Endothelial cell (in vitro differentiated cells): Measurements from ENCODE around the gene STN1. TPM values are rescaled to one million over a fixed set of nuclear protein-coding genes. Genes with fewer than 3 reads are reported as not detected.
A peak's percentile ranks its signal among the peaks of the same experiment; 100 is the strongest.

ENCODE experiments used
- DNase-seq: peaks from one replicate; pipeline ENCODE4 v3.0.0; 2021; ENCODE audit warnings: low spot score
- H3K27ac Mint-ChIP-seq: one replicate; pipeline ENCODE4 v1.8.0; 2021; ENCODE audit warnings: mixed read lengths, inconsistent platforms; ENCODE audit not compliant: unreplicated experiment
- H3K27me3 Mint-ChIP-seq: one replicate; pipeline ENCODE4 v1.8.0; 2021; ENCODE audit warnings: mild to moderate bottlenecking, moderate library complexity, mixed read lengths, inconsistent platforms; ENCODE audit not compliant: unreplicated experiment
- H3K36me3 Mint-ChIP-seq: one replicate; pipeline ENCODE4 v1.8.0; 2021; ENCODE audit warnings: mild to moderate bottlenecking, low read depth, mixed read lengths, inconsistent platforms; ENCODE audit not compliant: unreplicated experiment
- H3K4me1 Mint-ChIP-seq: one replicate; pipeline ENCODE4 v1.8.0; 2021; ENCODE audit warnings: mild to moderate bottlenecking, mixed read lengths, inconsistent platforms; ENCODE audit not compliant: unreplicated experiment
- H3K4me3 Mint-ChIP-seq: one replicate; pipeline ENCODE4 v1.8.0; 2021; ENCODE audit warnings: mild to moderate bottlenecking, mixed read lengths, inconsistent platforms; ENCODE audit not compliant: unreplicated experiment
- H3K9me3 Mint-ChIP-seq: one replicate; pipeline ENCODE4 v1.8.0; 2021; ENCODE audit warnings: mixed read lengths, inconsistent platforms; ENCODE audit not compliant: unreplicated experiment
- CTCF ChIP-seq: fragments of 200-600 bp; sonication (generic); IDR thresholded peaks from one replicate; pipeline ENCODE4 v1.5.0; 2021; ENCODE audit warnings: antibody characterized with exemption; ENCODE audit not compliant: unreplicated experiment
- total RNA-seq: library from RNA; stranded (reverse); fragmentation: NEBNext Ultra II Directional; extraction: Animal tissue kit (Norgen Biotek cat#: 25700); gene quantifications from one replicate; pipeline ENCODE4 v1.2.1, GENCODE V29; 2021; ENCODE audit not compliant: unreplicated experiment

Gene STN1
- total RNA-seq, 1 donor from 2014 or later, result 11.5 TPM

GRCh38 chr10:103838862-103839518 is 79.0 kb downstream of the STN1 start:
- Mint-ChIP-seq H3K4me3 (peak overlapping the region; percentile 42), H3K27me3 (peaks cover 9% of the 10 kb centered on the region), H3K27ac (peak overlapping the region; percentile 52), H3K36me3 (no peaks in the 10 kb centered on the region), H3K4me1 (peaks cover 63% of the 10 kb centered on the region), H3K9me3 (no peaks in the 10 kb centered on the region)
- DNase-seq, result no peak
- TF ChIP-seq CTCF, result no peak

DNA sequence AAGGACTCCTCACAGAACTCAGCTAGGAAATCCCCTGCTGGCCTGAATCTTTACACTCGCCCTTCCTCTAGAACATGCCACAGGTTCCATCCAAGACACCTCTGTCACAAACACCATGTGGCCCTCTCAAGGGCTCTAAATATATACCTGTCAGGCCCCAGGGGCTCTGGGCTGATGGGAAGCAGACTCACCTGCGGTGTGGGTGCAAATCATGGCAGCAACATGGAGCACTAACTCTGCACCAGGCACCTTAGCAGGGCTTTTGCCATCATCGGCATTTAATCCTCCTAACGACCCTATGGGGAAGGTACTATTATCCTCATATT is 80.0 kb downstream of the STN1 start:
- peaks cover 66% of the 10 kb centered on the region for H3K4me1 Mint-ChIP-seq
- DNase-seq, result no peak
- no peak overlapping the region for H3K4me3 Mint-ChIP-seq
- no peak for TF ChIP-seq CTCF
- no peaks in the 10 kb centered on the region for H3K9me3 Mint-ChIP-seq
- H3K36me3 Mint-ChIP-seq, result no peaks in the 10 kb centered on the region
- no peak overlapping the region for H3K27ac Mint-ChIP-seq
- H3K27me3 Mint-ChIP-seq, result peaks cover 6% of the 10 kb centered on the region

GRCh38 chr10:103837370-103838069 is 80.5 kb downstream of the STN1 start:
- H3K27ac Mint-ChIP-seq, result no peak overlapping the region
- DNase-seq, result no peak
- no peak for TF ChIP-seq CTCF
- peaks cover 6% of the 10 kb centered on the region for H3K27me3 Mint-ChIP-seq
- H3K9me3 Mint-ChIP-seq, result no peaks in the 10 kb centered on the region
- H3K4me3 Mint-ChIP-seq, result no peak overlapping the region
- peaks cover 62% of the 10 kb centered on the region for H3K4me1 Mint-ChIP-seq
- H3K36me3 Mint-ChIP-seq, result no peaks in the 10 kb centered on the region

DNA sequence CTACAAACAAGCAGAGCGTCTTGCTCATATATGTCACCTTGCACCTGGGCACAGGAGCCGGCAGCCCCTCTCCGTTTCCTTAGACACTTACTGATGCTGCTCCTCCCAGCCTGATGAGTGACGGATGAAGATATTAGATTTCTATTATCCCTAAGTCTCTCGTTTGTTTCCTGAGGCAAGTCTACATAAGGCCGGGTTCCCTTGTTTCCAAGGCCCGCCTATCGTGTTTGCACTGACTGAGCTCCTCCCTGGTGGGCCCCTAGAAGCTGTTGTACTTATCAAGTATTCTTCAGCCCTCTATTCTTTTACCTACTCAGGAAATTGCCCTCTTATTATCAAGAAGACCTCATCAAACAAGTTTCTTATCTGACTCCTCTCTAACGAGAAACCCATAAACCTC is 81.1 kb downstream of the STN1 start:
- Mint-ChIP-seq H3K4me3 (no peak overlapping the region), H3K9me3 (no peaks in the 10 kb centered on the region), H3K27ac (no peak overlapping the region), H3K36me3 (no peaks in the 10 kb centered on the region), H3K4me1 (peaks cover 63% of the 10 kb centered on the region), H3K27me3 (peaks cover 6% of the 10 kb centered on the region)
- no peak for DNase-seq
- no peak for TF ChIP-seq CTCF

DNA sequence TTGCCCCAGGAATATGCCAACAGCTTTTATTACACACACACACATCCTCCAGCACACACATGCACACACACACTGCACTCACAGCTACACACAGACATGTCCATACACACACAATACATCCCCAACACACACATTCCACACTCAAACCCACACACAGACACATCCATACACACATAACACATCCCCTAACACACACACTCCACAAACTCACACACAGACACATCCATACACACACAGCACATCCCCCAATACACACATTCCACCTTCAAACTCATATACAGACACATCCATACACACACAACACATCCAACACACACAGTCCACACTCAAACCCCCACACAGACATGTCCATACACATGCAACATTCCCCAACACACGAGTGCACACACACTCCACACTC is 81.7 kb downstream of the STN1 start:
- peaks cover 6% of the 10 kb centered on the region for H3K27me3 Mint-ChIP-seq
- H3K9me3 Mint-ChIP-seq, result no peaks in the 10 kb centered on the region
- TF ChIP-seq CTCF, result no peak
- H3K4me1 Mint-ChIP-seq, result peaks cover 62% of the 10 kb centered on the region
- H3K4me3 Mint-ChIP-seq, result peak overlapping the region; percentile 4
- no peak for DNase-seq
- H3K27ac Mint-ChIP-seq, result peak overlapping the region; percentile 5
- H3K36me3 Mint-ChIP-seq, result no peaks in the 10 kb centered on the region
